ENCODE data around the gene LCE1E.

Gene LCE1E

DNA sequence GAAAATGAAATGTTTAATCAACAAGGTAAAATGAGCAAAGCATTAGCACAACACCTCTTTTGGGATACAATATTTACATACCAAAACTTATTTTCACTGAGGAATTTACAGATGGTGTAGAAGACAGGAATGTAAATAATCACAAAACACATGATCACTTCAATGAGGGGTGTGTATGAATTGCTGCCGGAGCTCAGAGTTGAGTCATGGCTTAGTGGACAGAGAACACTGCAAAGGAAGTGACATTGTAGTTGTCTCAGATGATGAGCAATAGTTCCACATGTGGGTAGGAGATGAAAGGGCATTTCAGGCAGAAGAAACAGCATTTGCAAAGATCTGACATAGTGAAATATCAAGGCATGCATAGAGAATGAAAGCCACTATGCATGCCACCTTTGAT lies 33.8 kb upstream of the LCE1E start:
- no peak overlapping the region for H4K8ac ChIP-seq (ENCODE audit: low read length)
- H3K9ac ChIP-seq (ENCODE audit: low read length) = no peak overlapping the region
- no peaks in the 10 kb centered on the region for H3K27me3 ChIP-seq (ENCODE audit: control insufficient read depth in 1 of 2, insufficient read depth in 1 of 2, low read length in 2 of 2)
- no peaks in the 10 kb centered on the region for H3K9me3 ChIP-seq (ENCODE audit: control insufficient read depth, low read length)
- H3K79me1 ChIP-seq (replicated peaks; ENCODE audit: low read length, poor library complexity, severe bottlenecking) = no peaks in the 10 kb centered on the region
- no peak overlapping the region for H2BK12ac ChIP-seq (ENCODE audit: low read length in 2 of 2)
- no peak overlapping the region for H3K18ac ChIP-seq (ENCODE audit: low read depth in 1 of 2, low read length in 2 of 2)
- no peak overlapping the region for H3K4me2 ChIP-seq (ENCODE audit: low read length, poor library complexity, severe bottlenecking)
- H4K91ac ChIP-seq (ENCODE audit: low read length) = no peak overlapping the region
- no peaks in the 10 kb centered on the region for H3K4me1 ChIP-seq (ENCODE audit: control insufficient read depth, insufficient read depth, low read depth, low read length)
- no peak overlapping the region for H2BK5ac ChIP-seq (ENCODE audit: low read depth, low read length, poor library complexity, severe bottlenecking)
- H2BK120ac ChIP-seq (ENCODE audit: low read depth, low read length) = no peak overlapping the region
- H3K36me3 ChIP-seq (ENCODE audit: control insufficient read depth in 1 of 2, insufficient read depth in 2 of 2, low read depth in 1 of 2, low read length in 2 of 2) = no peaks in the 10 kb centered on the region
- H2AK5ac ChIP-seq (ENCODE audit: low read length, severe bottlenecking) = no peak overlapping the region
- no peak overlapping the region for H3K4me3 ChIP-seq (ENCODE audit: insufficient read depth in 1 of 2, low read depth in 1 of 2, low read length in 2 of 2)
- no peak overlapping the region for H3K27ac ChIP-seq (ENCODE audit: low read length, poor library complexity, severe bottlenecking)
- H3K23ac ChIP-seq (ENCODE audit: low read length in 2 of 2) = no peak overlapping the region
- 58% methylated on average over 1 of the region's 1 CpG for WGBS
- no peak overlapping the region for H3K4ac ChIP-seq (ENCODE audit: low read depth in 1 of 2, low read length in 2 of 2)
- H2BK15ac ChIP-seq (ENCODE audit: low read depth, poor library complexity, severe bottlenecking) = no peak overlapping the region
- no peak for DNase-seq
- no peak overlapping the region for H2AFZ ChIP-seq (ENCODE audit: low read depth, low read length)
- no peak overlapping the region for H3K14ac ChIP-seq (ENCODE audit: low read length in 2 of 2)

GRCh38 chr1:152753586-152753985 lies 32.5 kb upstream of the LCE1E start:
- Histone ChIP-seq H2BK12ac (ENCODE audit: low read length in 2 of 2) (no peak overlapping the region), H3K9me3 (ENCODE audit: control insufficient read depth, low read length) (no peaks in the 10 kb centered on the region), H3K4me2 (ENCODE audit: low read length, poor library complexity, severe bottlenecking) (no peak overlapping the region), H2BK5ac (ENCODE audit: low read depth, low read length, poor library complexity, severe bottlenecking) (no peak overlapping the region), H3K23ac (ENCODE audit: low read length in 2 of 2) (no peak overlapping the region), H3K79me1 (replicated peaks; ENCODE audit: low read length, poor library complexity, severe bottlenecking) (no peaks in the 10 kb centered on the region), H3K27me3 (ENCODE audit: control insufficient read depth in 1 of 2, insufficient read depth in 1 of 2, low read length in 2 of 2) (no peaks in the 10 kb centered on the region), H2AFZ (ENCODE audit: low read depth, low read length) (no peak overlapping the region), H2AK5ac (ENCODE audit: low read length, severe bottlenecking) (no peak overlapping the region), H3K36me3 (ENCODE audit: control insufficient read depth in 1 of 2, insufficient read depth in 2 of 2, low read depth in 1 of 2, low read length in 2 of 2) (no peaks in the 10 kb centered on the region), H3K4me1 (ENCODE audit: control insufficient read depth, insufficient read depth, low read depth, low read length) (no peaks in the 10 kb centered on the region), H2BK120ac (ENCODE audit: low read depth, low read length) (no peak overlapping the region), H2BK15ac (ENCODE audit: low read depth, poor library complexity, severe bottlenecking) (no peak overlapping the region), H3K27ac (ENCODE audit: low read length, poor library complexity, severe bottlenecking) (no peak overlapping the region), H4K91ac (ENCODE audit: low read length) (no peak overlapping the region), H3K4me3 (ENCODE audit: insufficient read depth in 1 of 2, low read depth in 1 of 2, low read length in 2 of 2) (no peak overlapping the region), H3K4ac (ENCODE audit: low read depth in 1 of 2, low read length in 2 of 2) (no peak overlapping the region), H3K9ac (ENCODE audit: low read length) (no peak overlapping the region), H3K14ac (ENCODE audit: low read length in 2 of 2) (no peak overlapping the region), H3K18ac (ENCODE audit: low read depth in 1 of 2, low read length in 2 of 2) (no peak overlapping the region), H4K8ac (ENCODE audit: low read length) (no peak overlapping the region)
- 0% methylated on average over 1 of the region's 1 CpG for WGBS
- DNase-seq = no peak

- Histone ChIP-seq H3K4me1 (ENCODE audit: control insufficient read depth, insufficient read depth, low read depth, low read length) (no peaks in the 10 kb centered on the region), H2BK12ac (ENCODE audit: low read length in 2 of 2) (no peak overlapping the region), H3K14ac (ENCODE audit: low read length in 2 of 2) (no peak overlapping the region), H3K23ac (ENCODE audit: low read length in 2 of 2) (no peak overlapping the region), H4K8ac (ENCODE audit: low read length) (no peak overlapping the region), H3K27me3 (ENCODE audit: control insufficient read depth in 1 of 2, insufficient read depth in 1 of 2, low read length in 2 of 2) (no peaks in the 10 kb centered on the region), H4K91ac (ENCODE audit: low read length) (no peak overlapping the region), H3K9ac (ENCODE audit: low read length) (no peak overlapping the region), H2AK5ac (ENCODE audit: low read length, severe bottlenecking) (no peak overlapping the region), H2BK5ac (ENCODE audit: low read depth, low read length, poor library complexity, severe bottlenecking) (no peak overlapping the region), H2BK15ac (ENCODE audit: low read depth, poor library complexity, severe bottlenecking) (no peak overlapping the region), H3K9me3 (ENCODE audit: control insufficient read depth, low read length) (no peaks in the 10 kb centered on the region), H3K4me2 (ENCODE audit: low read length, poor library complexity, severe bottlenecking) (no peak overlapping the region), H2AFZ (ENCODE audit: low read depth, low read length) (no peak overlapping the region), H3K79me1 (replicated peaks; ENCODE audit: low read length, poor library complexity, severe bottlenecking) (no peaks in the 10 kb centered on the region), H3K18ac (ENCODE audit: low read depth in 1 of 2, low read length in 2 of 2) (no peak overlapping the region), H2BK120ac (ENCODE audit: low read depth, low read length) (no peak overlapping the region), H3K4me3 (ENCODE audit: insufficient read depth in 1 of 2, low read depth in 1 of 2, low read length in 2 of 2) (no peak overlapping the region), H3K36me3 (ENCODE audit: control insufficient read depth in 1 of 2, insufficient read depth in 2 of 2, low read depth in 1 of 2, low read length in 2 of 2) (no peaks in the 10 kb centered on the region), H3K4ac (ENCODE audit: low read depth in 1 of 2, low read length in 2 of 2) (no peak overlapping the region), H3K27ac (ENCODE audit: low read length, poor library complexity, severe bottlenecking) (no peak overlapping the region)
- DNase-seq = no peak
- WGBS = 33% methylated on average over 1 of the region's 2 CpGs
Measured at GRCh38 chr1:152756872-152757271, 29.2 kb upstream of the LCE1E start.

DNA sequence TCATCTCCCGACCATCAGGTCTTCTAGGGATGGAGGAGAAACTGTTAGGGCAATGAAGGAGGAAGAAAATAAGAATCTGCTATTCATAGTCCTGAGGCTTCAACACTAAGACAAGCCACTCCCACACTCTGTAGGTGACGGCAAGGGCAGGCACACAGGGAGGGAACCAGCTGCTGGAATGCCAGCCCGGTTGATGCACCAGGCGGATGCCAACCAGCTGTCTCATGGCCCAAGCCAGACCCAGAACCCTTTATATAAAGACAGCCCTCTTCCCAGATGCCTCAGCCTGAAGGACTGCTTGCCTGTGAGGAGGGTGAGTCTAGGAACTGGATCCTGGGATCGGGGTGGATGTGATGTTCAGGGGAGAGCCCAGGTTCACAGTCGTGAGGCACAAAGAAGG lies 28.3 kb upstream of the LCE1E start, which contains the start of gene KPRP:
Gene KPRP (plus strand): TSS at position 279 of the 400 bp plus-strand sequence. CDS start 1,564 bp downstream, outside the sequence.
- Histone ChIP-seq H2BK15ac (ENCODE audit: low read depth, poor library complexity, severe bottlenecking) (no peak within 1 kb of the TSS), H3K27me3 (ENCODE audit: control insufficient read depth in 1 of 2, insufficient read depth in 1 of 2, low read length in 2 of 2) (no peaks in the 10 kb centered on the region), H2BK12ac (ENCODE audit: low read length in 2 of 2) (no peak within 1 kb of the TSS), H3K4ac (ENCODE audit: low read depth in 1 of 2, low read length in 2 of 2) (no peak within 1 kb of the TSS), H4K91ac (ENCODE audit: low read length) (no peak within 1 kb of the TSS), H3K14ac (ENCODE audit: low read length in 2 of 2) (no peak within 1 kb of the TSS), H2AFZ (ENCODE audit: low read depth, low read length) (no peak within 1 kb of the TSS), H3K36me3 (ENCODE audit: control insufficient read depth in 1 of 2, insufficient read depth in 2 of 2, low read depth in 1 of 2, low read length in 2 of 2) (no peaks in the 10 kb centered on the region), H3K4me1 (ENCODE audit: control insufficient read depth, insufficient read depth, low read depth, low read length) (no peaks in the 10 kb centered on the region), H2BK120ac (ENCODE audit: low read depth, low read length) (no peak within 1 kb of the TSS), H3K18ac (ENCODE audit: low read depth in 1 of 2, low read length in 2 of 2) (no peak within 1 kb of the TSS), H3K4me3 (ENCODE audit: insufficient read depth in 1 of 2, low read depth in 1 of 2, low read length in 2 of 2) (no peak within 1 kb of the TSS), H2AK5ac (ENCODE audit: low read length, severe bottlenecking) (no peak within 1 kb of the TSS), H3K4me2 (ENCODE audit: low read length, poor library complexity, severe bottlenecking) (no peak within 1 kb of the TSS), H3K9ac (ENCODE audit: low read length) (no peak within 1 kb of the TSS), H2BK5ac (ENCODE audit: low read depth, low read length, poor library complexity, severe bottlenecking) (no peak within 1 kb of the TSS), H3K9me3 (ENCODE audit: control insufficient read depth, low read length) (no peaks in the 10 kb centered on the region), H3K23ac (ENCODE audit: low read length in 2 of 2) (no peak within 1 kb of the TSS), H3K27ac (ENCODE audit: low read length, poor library complexity, severe bottlenecking) (no peak within 1 kb of the TSS), H3K79me1 (replicated peaks; ENCODE audit: low read length, poor library complexity, severe bottlenecking) (no peaks in the 10 kb centered on the region), H4K8ac (ENCODE audit: low read length) (no peak within 1 kb of the TSS)
- DNase-seq = no peak
- 82% methylated on average over 3 of the region's 6 CpGs for WGBS
